Spleen (tissue), 11 donors: Measurements from ENCODE around the gene YTHDF1. TPM values are rescaled to one million over a fixed set of nuclear protein-coding genes. Genes with fewer than 3 reads are reported as not detected.

Experiments used
- DNase-seq: peaks from one replicate; pipeline ENCODE4 v3.0.0-alpha.2; 2020
- H3K27ac ChIP-seq, 8 donors: fragments of 200-600 bp; sonication (generic) in 7 of 8; 1 replicate in 4 of 8; 2 replicates in 4 of 8; pipeline versions ENCODE4 v1.5.0 to v1.8.0; 2016 to 2021; ENCODE audit warnings: inconsistent platforms in 4 of 8, mild to moderate bottlenecking in 4 of 8, moderate library complexity in 1 of 8
- H3K27me3 ChIP-seq, 7 donors: fragments of 200-600 bp; sonication (generic) in 6 of 7; replicated peaks in 1 of 7; 1 replicate in 4 of 7; 2 replicates in 3 of 7; pipeline versions ENCODE4 v1.5.0 to v1.8.0; 2016 to 2021; ENCODE audit warnings: inconsistent platforms in 3 of 7, mild to moderate bottlenecking in 1 of 7
- H3K36me3 ChIP-seq, 6 donors: fragments of 200-600 bp; sonication (generic) in 5 of 6; 1 replicate in 4 of 6; 2 replicates in 2 of 6; pipeline versions ENCODE4 v1.5.0 to v1.8.0; 2016 to 2021; ENCODE audit warnings: inconsistent platforms in 2 of 6
- H3K4me1 ChIP-seq, 6 donors: fragments of 200-600 bp; sonication (generic) in 5 of 6; 1 replicate in 3 of 6; 2 replicates in 3 of 6; pipeline versions ENCODE4 v1.5.0 to v1.8.0; 2016 to 2021; ENCODE audit warnings: inconsistent platforms in 3 of 6
- H3K4me3 ChIP-seq, 8 donors: fragments of 200-600 bp; sonication (generic) in 7 of 8; 1 replicate in 4 of 8; 2 replicates in 4 of 8; pipeline versions ENCODE4 v1.5.0 to v1.8.0; 2016 to 2021; ENCODE audit warnings: inconsistent platforms in 4 of 8, mild to moderate bottlenecking in 4 of 8, moderate library complexity in 2 of 8
- H3K9me3 ChIP-seq, 8 donors: fragments of 200-600 bp; sonication (generic) in 7 of 8; 1 replicate in 4 of 8; 2 replicates in 4 of 8; pipeline versions ENCODE4 v1.5.0 to v1.8.0; 2016 to 2021; ENCODE audit warnings: inconsistent platforms in 4 of 8
- CTCF ChIP-seq, 11 experiments: fragments of 200-600 bp in 7 of 11; fragments of 450-650 bp in 4 of 11; sonication (generic) in 4 of 11; IDR thresholded peaks in 8 of 11; conservative IDR thresholded peaks in 3 of 11; 1 replicate in 7 of 11; 2 replicates in 4 of 11; pipeline versions ENCODE4 v1.4.0 to v1.8.0; 2016 to 2021; ENCODE audit warnings: antibody characterized with exemption in 11 of 11, inconsistent platforms in 4 of 11, mild to moderate bottlenecking in 1 of 11
- POLR2A ChIP-seq, 3 donors: fragments of 450-650 bp; IDR thresholded peaks; one replicate each; pipeline ENCODE4 v1.5.1; 2017; ENCODE audit warnings: antibody characterized with exemption in 3 of 3, mild to moderate bottlenecking in 1 of 3
- POLR2AphosphoS5 ChIP-seq, 3 donors: sonication (generic); formaldehyde crosslinking; IDR thresholded peaks; one replicate each; pipeline ENCODE4 v1.5.1; 2017; ENCODE audit warnings: antibody characterized with exemption in 3 of 3
- WGBS, 5 donors: extraction: QIAGEN DNeasy Blood & Tissue Kit in 3 of 5; methylation state at CpG; one replicate each; pipeline versions ENCODE4 v1.1.5 to v1.1.7; 2013 to 2018; 5-methylcytosine and 5-hydroxymethylcytosine counted together
- intact Hi-C: fragments of 100-400 bp; cut with DNase I; formaldehyde crosslinking; loops from one replicate; pipeline ENCODE4 v1.15.0; 2023; ENCODE audit warnings: low total_unique reads
- polyA plus RNA-seq, 3 donors: library from polyadenylated mRNA; stranded (reverse); fragments of 200-250 nt; gene quantifications; one replicate each; pipeline ENCODE4 v1.2.1, GENCODE V29; 2013
- total RNA-seq, 7 donors: library from RNA; depleted of rRNA in 3 of 7; stranded (reverse); fragments of >200 nt in 3 of 7; fragmentation: NEBNext Ultra II Directional in 4 of 7; extraction: Animal tissue kit (Norgen Biotek cat#: 25700) in 4 of 7; gene quantifications; one replicate each; pipeline versions ENCODE4 v1.1.0 to v1.2.1, GENCODE V29; 2016 to 2021
- donor health status: healthy with polysubstance abuse.
- donor health status: DM: no; HTN: no; CAD: no; lungs with moderate emphysema.
- donor health status: DM: no; HTN: no; CAD: no.
- donor health status: Bipolar disorder and iron deficiency.
- donor health status: healthy.
- donor health status: DM: no; HTN: no; CAD: no.
- donor health status: DM: yes; HTN: yes; CAD: no.

The YTHDF1 gene
- total and polyA plus RNA-seq, 10 donors, result 18.8 to 41.6 (median 33.0) TPM

GRCh38 chr20:63179687-63180568 lies 36.0 kb downstream of the YTHDF1 start:
- Histone ChIP-seq H3K4me3 (peak overlapping the region in 2 of 8 donors; percentile 39 to 72), H3K27me3 (peaks cover 11 to 92% (median 73%) of the 10 kb centered on the region in 7 donors), H3K4me1 (peaks cover 8 to 53% (median 47%) of the 10 kb centered on the region in 6 donors), H3K27ac (no peak overlapping the region), H3K9me3 (no peaks in the 10 kb centered on the region), H3K36me3 (no peaks in the 10 kb centered on the region)
- TF ChIP-seq CTCF (IDR thresholded peaks at IDR 0.05 in 8 of 11, conservative IDR thresholded peaks at IDR 0.05 in 3 of 11), result peak in 1 of 11 experiments; percentile 3
- TF ChIP-seq POLR2AphosphoS5 (IDR thresholded peaks at IDR 0.05), result no peak
- TF ChIP-seq POLR2A (IDR thresholded peaks at IDR 0.05), result no peak
- no peak for DNase-seq
- intact Hi-C loops, result no loop called here
- WGBS, 5 donors, result 20 to 52% (median 23%) methylated on average over 4 to 14 of the region's 14 CpGs

DNA sequence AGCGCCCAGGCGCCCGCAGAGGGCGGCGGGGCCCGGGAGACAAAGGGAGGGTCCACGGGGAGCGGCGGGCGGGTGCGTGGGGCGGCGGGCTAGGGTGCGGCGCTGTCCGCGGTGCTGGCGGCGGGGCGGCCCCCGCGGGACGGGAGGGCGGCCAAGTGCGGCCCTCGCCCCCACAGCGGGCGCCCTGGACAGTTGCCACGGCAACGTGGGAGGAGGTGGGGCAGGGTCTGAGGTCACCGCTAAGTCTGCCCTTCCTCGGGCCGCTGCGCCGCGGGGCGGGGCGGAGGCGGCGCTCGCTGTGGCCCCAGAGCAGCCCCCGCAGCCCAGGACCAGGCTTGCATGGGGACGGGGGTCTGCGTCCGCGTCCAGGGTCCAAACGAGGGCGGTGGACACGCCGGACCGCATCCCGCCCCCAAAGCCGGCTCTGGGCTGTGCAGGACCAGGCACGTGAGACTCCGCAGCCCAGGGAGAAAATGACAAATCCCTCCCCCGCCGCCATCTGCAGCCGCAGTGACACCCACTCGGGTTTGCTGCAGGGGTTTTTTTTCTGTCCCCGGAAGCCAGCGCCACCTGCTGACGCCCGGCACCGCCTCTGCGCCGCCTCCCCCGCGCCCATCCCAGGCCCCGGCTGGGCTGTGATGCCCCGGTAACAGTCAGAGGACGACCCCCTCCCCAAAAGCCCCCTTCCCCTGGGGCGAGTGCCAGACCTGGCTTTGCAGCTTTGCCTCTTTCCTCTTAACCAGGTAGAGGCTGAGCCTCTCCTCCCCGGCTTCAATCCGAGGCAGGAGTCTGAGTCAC lies 36.8 kb downstream of the YTHDF1 start:
- H3K27ac ChIP-seq, result no peak overlapping the region
- intact Hi-C loops, result no loop called here
- H3K4me1 ChIP-seq, result peaks cover 8 to 59% (median 52%) of the 10 kb centered on the region in 6 donors
- H3K36me3 ChIP-seq, result no peaks in the 10 kb centered on the region
- peak overlapping the region; percentile 18 to 72 (median 43) for H3K4me3 ChIP-seq
- no peaks in the 10 kb centered on the region for H3K9me3 ChIP-seq
- WGBS, 5 donors, result 0 to 5% (median 2%) methylated on average over 1 to 74 of the region's 74 CpGs
- peaks cover 11 to 100% (median 82%) of the 10 kb centered on the region in 7 donors for H3K27me3 ChIP-seq
- TF ChIP-seq CTCF (IDR thresholded peaks at IDR 0.05 in 8 of 11, conservative IDR thresholded peaks at IDR 0.05 in 3 of 11) (peak in 9 of 11 experiments; percentile 22 to 70 (median 51)), POLR2A (IDR thresholded peaks at IDR 0.05) (no peak)
- DNase-seq, result peak; percentile 87

- TF ChIP-seq POLR2A (IDR thresholded peaks at IDR 0.05) (no peak), CTCF (IDR thresholded peaks at IDR 0.05 in 8 of 11, conservative IDR thresholded peaks at IDR 0.05 in 3 of 11) (no peak), POLR2AphosphoS5 (IDR thresholded peaks at IDR 0.05) (no peak)
- peaks cover 11 to 100% (median 88%) of the 10 kb centered on the region in 7 donors for H3K27me3 ChIP-seq
- peaks cover 8 to 59% (median 52%) of the 10 kb centered on the region in 6 donors for H3K4me1 ChIP-seq
- no peak overlapping the region for H3K27ac ChIP-seq
- H3K9me3 ChIP-seq, result no peaks in the 10 kb centered on the region
- intact Hi-C loops, result no loop called here
- H3K36me3 ChIP-seq, result no peaks in the 10 kb centered on the region
- 1 to 7% (median 3%) methylated on average over 16 to 49 of the region's 49 CpGs for WGBS, 5 donors
- no peak for DNase-seq
- peak overlapping the region in 6 of 8 donors; percentile 8 to 72 (median 32) for H3K4me3 ChIP-seq
These were observed 37.5 kb downstream of the YTHDF1 start for GRCh38 chr20:63178446-63178820.
